ENCODE data around the gene NPTX2. TPM values are rescaled to one million over a fixed set of nuclear protein-coding genes. Genes with fewer than 3 reads are reported as not detected.

The NPTX2 gene
- total RNA-seq, 2 experiments from 2014 or later, result not detected

DNA sequence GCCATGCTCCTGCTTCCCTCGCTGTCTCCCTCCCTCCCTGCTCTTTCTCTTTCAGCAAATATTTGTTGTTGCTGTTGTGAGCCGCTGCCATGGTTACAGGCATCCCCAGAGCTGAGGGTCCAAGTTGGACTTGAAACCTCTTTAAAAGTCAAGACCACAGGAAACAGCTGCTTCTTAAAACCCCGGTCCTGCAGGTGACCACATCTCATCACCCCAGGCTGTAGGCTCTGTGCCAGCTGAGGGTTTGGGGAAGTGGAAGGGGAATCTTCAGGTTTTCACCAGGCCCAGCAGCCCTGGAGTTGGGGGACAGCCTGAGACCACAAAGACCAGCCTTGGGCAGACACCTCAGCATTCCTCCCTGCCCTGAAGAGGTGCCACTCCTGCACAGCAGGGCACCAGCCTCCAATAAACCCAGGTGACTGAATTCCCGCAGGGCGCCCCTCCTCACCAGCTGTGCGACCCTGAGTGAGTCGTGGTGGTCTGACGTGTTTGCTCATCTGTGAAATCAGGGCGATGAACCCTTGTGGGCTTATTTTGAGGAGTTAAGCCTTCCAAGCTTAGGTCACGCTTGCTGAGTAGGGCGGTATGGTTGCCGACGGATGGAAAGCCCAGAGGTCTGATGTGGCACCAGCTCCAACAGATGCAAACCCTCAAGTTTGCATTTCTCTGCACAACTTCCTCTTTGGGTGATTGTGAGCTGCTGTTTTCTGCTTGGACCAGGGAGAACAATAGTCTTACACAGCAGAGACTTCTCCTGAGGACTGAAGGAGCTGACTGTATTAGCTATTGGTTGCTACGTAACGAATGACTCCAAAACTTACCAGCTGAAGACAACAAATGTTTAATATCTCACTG lies 24.8 kb downstream of the NPTX2 start:
- POLR2A ChIA-PET, result interaction anchor here (0.5 to 1.6 kb wide), 6 partner anchors 9 to 123 kb away, joined by 3 to 8 read pairs (median 4); no protein-coding TSS in a partner anchor
- Histone ChIP-seq H3K4me2 (ENCODE audit: low read length) (peak overlapping the region; percentile 84), H4K20me1 (ENCODE audit: insufficient read depth, low read length) (no peaks in the 10 kb centered on the region), H3K9me2 (ENCODE audit: insufficient read depth, low read length) (no peaks in the 10 kb centered on the region), H3K79me2 (ENCODE audit: insufficient read depth, low read depth, low read length) (no peaks in the 10 kb centered on the region), H3K4me3 (ENCODE audit: low read depth, low read length, poor library complexity, severe bottlenecking) (peak overlapping the region; percentile 60), H3K27ac (ENCODE audit: low read depth, low read length, poor library complexity, severe bottlenecking) (peak overlapping the region; percentile 99), H2AFZ (ENCODE audit: low read length) (peak overlapping the region; percentile 15; the same call in 1 of the 2 replicates), H3K4me1 (ENCODE audit: insufficient read depth, low read length, poor library complexity, severe bottlenecking) (peaks cover 65% of the 10 kb centered on the region), H3K9me3 (ENCODE audit: low read length) (peaks cover 21% of the 10 kb centered on the region), H3K36me3 (ENCODE audit: insufficient read depth, low read length) (peaks cover 10% of the 10 kb centered on the region; the same call in 1 of the 2 replicates)
- TF ChIP-seq EZH2phosphoT487 (IDR thresholded peaks at IDR 0.05; ENCODE audit: borderline replicate concordance, low read depth, low read length) (no peak), CTCF (conservative IDR thresholded peaks at IDR 0.05; ENCODE audit: low read length) (no peak)
- DNase-seq (ENCODE audit: low spot score), result peak; percentile 96
- intact Hi-C loops (cut with micrococcal nuclease; ENCODE audit: unreplicated experiment), result loop anchor here (1.0 to 10.0 kb wide), 5 partner anchors 40 to 237 kb away; no protein-coding TSS in a partner anchor
- CTCF ChIA-PET (ENCODE audit: unreplicated experiment), result interaction anchor here (0.9 to 1.3 kb wide), 2 partner anchors 9 to 57 kb away, joined by 4 to 5 read pairs; no protein-coding TSS in a partner anchor
- no TSS peak for BruUV-seq (replicated peaks)

DNA sequence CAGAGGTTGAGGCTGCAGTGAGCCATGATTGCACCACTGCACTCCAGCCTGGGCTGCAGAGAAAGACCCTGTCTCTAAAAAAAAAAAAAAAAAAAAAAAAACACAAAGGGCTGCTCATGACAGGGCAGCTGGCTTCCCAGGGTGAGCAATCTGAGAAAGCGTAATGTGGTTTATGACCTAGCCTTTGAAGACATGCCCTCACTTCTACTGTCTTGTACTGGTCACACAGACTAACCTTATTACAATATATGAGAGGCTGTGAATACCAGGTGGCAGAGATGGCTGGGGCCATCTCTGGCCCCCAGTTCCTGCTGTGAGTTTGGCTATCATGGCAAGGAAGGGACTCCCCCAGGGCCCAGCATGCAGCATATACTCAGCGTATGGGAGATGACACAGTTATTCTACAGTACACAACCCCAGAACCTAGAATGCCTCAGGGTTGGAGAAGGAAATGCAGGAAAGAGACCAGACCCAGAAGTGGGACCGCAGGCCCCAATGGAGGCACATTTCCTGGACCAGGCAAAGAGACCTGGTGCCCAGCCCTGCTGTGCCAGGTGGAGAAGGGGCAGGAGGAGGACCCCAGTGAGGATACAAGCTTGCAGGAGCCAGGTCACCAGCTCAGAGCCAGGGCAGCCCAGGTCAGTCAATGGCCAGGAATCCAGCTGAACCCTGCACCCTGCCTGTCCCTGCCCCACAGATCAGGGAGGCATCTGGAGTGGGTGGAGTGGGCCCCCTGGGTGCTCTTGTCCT lies 26.3 kb downstream of the NPTX2 start:
- H3K27ac ChIP-seq (ENCODE audit: low read depth, low read length, poor library complexity, severe bottlenecking), result peak overlapping the region; percentile 99
- intact Hi-C loops (cut with micrococcal nuclease; ENCODE audit: unreplicated experiment), result loop anchor here (5.0 to 10.0 kb wide), 3 partner anchors 39 to 209 kb away; no protein-coding TSS in a partner anchor
- H3K4me3 ChIP-seq (ENCODE audit: low read depth, low read length, poor library complexity, severe bottlenecking), result no peak overlapping the region
- BruUV-seq (replicated peaks), result no TSS peak
- ChIA-PET POLR2A (interaction anchor here (1.1 to 1.5 kb wide), 2 partner anchors 10 to 35 kb away, joined by 3 to 8 read pairs; no protein-coding TSS in a partner anchor), CTCF (ENCODE audit: unreplicated experiment) (interaction anchor here (0.6 to 1.0 kb wide), 3 partner anchors 56 to 393 kb away, joined by 3 to 5 read pairs (median 3); no protein-coding TSS in a partner anchor)
- H3K4me2 ChIP-seq (ENCODE audit: low read length), result peak overlapping the region; percentile 84
- no peaks in the 10 kb centered on the region for H3K79me2 ChIP-seq (ENCODE audit: insufficient read depth, low read depth, low read length)
- no peaks in the 10 kb centered on the region for H4K20me1 ChIP-seq (ENCODE audit: insufficient read depth, low read length)
- peak; percentile 49 for DNase-seq (ENCODE audit: low spot score)
- peaks cover 70% of the 10 kb centered on the region for H3K4me1 ChIP-seq (ENCODE audit: insufficient read depth, low read length, poor library complexity, severe bottlenecking)
- TF ChIP-seq EZH2phosphoT487 (IDR thresholded peaks at IDR 0.05; ENCODE audit: borderline replicate concordance, low read depth, low read length) (no peak), CTCF (conservative IDR thresholded peaks at IDR 0.05; ENCODE audit: low read length) (no peak)
- H3K36me3 ChIP-seq (ENCODE audit: insufficient read depth, low read length), result peaks cover 9% of the 10 kb centered on the region; the same call in 1 of the 2 replicates
- peak overlapping the region; percentile 24; the same call in 1 of the 2 replicates for H2AFZ ChIP-seq (ENCODE audit: low read length)
- H3K9me2 ChIP-seq (ENCODE audit: insufficient read depth, low read length), result no peaks in the 10 kb centered on the region
- H3K9me3 ChIP-seq (ENCODE audit: low read length), result peaks cover 9% of the 10 kb centered on the region

All from OCI-LY7 (cell line).